IMR-90 (cell line): Measurements from ENCODE around the gene EML6.
A peak's percentile ranks its signal among the peaks of the same experiment; 100 is the strongest.

ENCODE experiments used
- BHLHE40 ChIP-seq: fragments of 150-350 bp; IDR thresholded peaks from 2 replicates; pipeline ENCODE4 v1.6.1; 2016; ENCODE audit warnings: mild to moderate bottlenecking, low read depth, low read length
- CHD1 ChIP-seq: IDR thresholded peaks from 2 replicates; pipeline ENCODE4 v1.6.1; 2012; ENCODE audit warnings: low read depth, low read length, improper control_type of control experiment
- CTCF ChIP-seq: conservative IDR thresholded peaks from 2 replicates; pipeline ENCODE4 v1.5.1; 2012; ENCODE audit warnings: mild to moderate bottlenecking, low read depth, low read length, improper control_type of control experiment
- FOS ChIP-seq: fragments of 150-350 bp; IDR thresholded peaks from 2 replicates; pipeline ENCODE4 v1.6.1; 2016; ENCODE audit warnings: low read depth, low read length
- MXI1 ChIP-seq: IDR thresholded peaks from 2 replicates; pipeline ENCODE4 v1.6.1; 2012; ENCODE audit warnings: low read depth, mild to moderate bottlenecking, low read length, moderate library complexity, borderline replicate concordance
- POLR2A ChIP-seq: IDR thresholded peaks from 2 replicates; pipeline ENCODE4 v1.6.1; 2012; ENCODE audit warnings: mild to moderate bottlenecking, low read depth, low read length
- RFX5 ChIP-seq: IDR thresholded peaks from 2 replicates; pipeline ENCODE4 v1.8.0; 2012; ENCODE audit warnings: low read depth, mild to moderate bottlenecking, low read length, moderate library complexity

- TF ChIP-seq CTCF: peak; percentile 57
- TF ChIP-seq POLR2A: no peak
- no peak for TF ChIP-seq MXI1
- TF ChIP-seq FOS: no peak; the same call in 1 of the 2 replicates
- TF ChIP-seq BHLHE40: no peak
- TF ChIP-seq CHD1: no peak
- no peak for TF ChIP-seq RFX5
Observed at GRCh38 chr2:55014962-55015939, 291.8 kb downstream of the EML6 start.
